SHP77 (cell line): ENCODE results near the gene SORT1.
"Not testable (repeated sequence)": the region's sequence is repeated elsewhere in the genome, so short reads cannot be mapped to it uniquely, and the experiment has no call there.

Source experiments
- DNase-seq, 2 experiments: peaks; one replicate each; lab custom pipeline; 2025; lab: John Stamatoyannopoulos, UW

The SORT1 gene

GRCh38 chr1:109338608-109339007 lies 59.1 kb downstream of the SORT1 start:
- DNase-seq = no peak

- no peak for DNase-seq
Observed at GRCh38 chr1:109338091-109338490, 59.6 kb downstream of the SORT1 start.

GRCh38 chr1:109335091-109335490 lies 62.6 kb downstream of the SORT1 start:
- no peak for DNase-seq

- DNase-seq = no peak
Observed at GRCh38 chr1:109331113-109331512, 66.6 kb downstream of the SORT1 start.

GRCh38 chr1:109327285-109327684 lies 70.4 kb downstream of the SORT1 start:
- no peak for DNase-seq

GRCh38 chr1:109322974-109323373 lies 74.7 kb downstream of the SORT1 start:
- DNase-seq = no peak

GRCh38 chr1:109319114-109319513 lies 78.6 kb downstream of the SORT1 start:
- no peak for DNase-seq

- DNase-seq = no peak
Observed at GRCh38 chr1:109316506-109316905, 81.2 kb downstream of the SORT1 start.

- DNase-seq = no peak
Observed at GRCh38 chr1:109315288-109315687, 82.4 kb downstream of the SORT1 start.

GRCh38 chr1:109314795-109315194 lies 82.9 kb downstream of the SORT1 start:
- DNase-seq = no peak

GRCh38 chr1:109312978-109313775 lies 84.5 kb downstream of the SORT1 start:
- no peak for DNase-seq

- DNase-seq = no peak
Observed at GRCh38 chr1:109312246-109312645, 85.5 kb downstream of the SORT1 start.

GRCh38 chr1:109309347-109309746 lies 88.4 kb downstream of the SORT1 start:
- no peak for DNase-seq

GRCh38 chr1:109307274-109308021 lies 90.3 kb downstream of the SORT1 start:
- DNase-seq = peak; percentile 43 to 62

- DNase-seq = peak; percentile 29 to 43
Observed at GRCh38 chr1:109306832-109307273, 90.9 kb downstream of the SORT1 start, which contains the start of gene MYBPHL. MYBPHL (minus strand) TSS chr1:109307011; CDS start chr1:109306991, 20 bp downstream.

- DNase-seq = not testable (repeated sequence)
Observed at GRCh38 chr1:109305991-109306390, 91.7 kb downstream of the SORT1 start.

GRCh38 chr1:109304226-109304920 lies 93.3 kb downstream of the SORT1 start:
- DNase-seq = no peak

GRCh38 chr1:109301874-109302273 lies 95.8 kb downstream of the SORT1 start:
- DNase-seq = no peak

- DNase-seq = no peak
Observed at GRCh38 chr1:109300650-109301151, 97.0 kb downstream of the SORT1 start.

GRCh38 chr1:109299558-109300343 lies 98.0 kb downstream of the SORT1 start:
- no peak for DNase-seq
